Astrocyte of the spinal cord (primary cell): Measurements from ENCODE around the gene MMS19.

Source experiments
- DNase-seq: peaks from one replicate; pipeline ENCODE4 v3.0.0; 2011; ENCODE audit warnings: low read depth, low spot score
- H3K4me3 ChIP-seq: 2 replicates; pipeline ENCODE4 v1.5.1; 2011; ENCODE audit warnings: low read depth, mild to moderate bottlenecking, low read length, moderate library complexity
- in situ Hi-C: cut with HindIII; loops from 2 replicates; pipeline ENCODE4 v1.10.0; 2017; ENCODE audit warnings: low sequenced_read_pairs
- TF ChIP-seq, protein P1 (sequence below): IDR thresholded peaks from 2 replicates; pipeline ENCODE4 v1.5.1; 2012; ENCODE audit warnings: low read depth, mild to moderate bottlenecking, low read length, inconsistent platforms

Gene MMS19, protein sequence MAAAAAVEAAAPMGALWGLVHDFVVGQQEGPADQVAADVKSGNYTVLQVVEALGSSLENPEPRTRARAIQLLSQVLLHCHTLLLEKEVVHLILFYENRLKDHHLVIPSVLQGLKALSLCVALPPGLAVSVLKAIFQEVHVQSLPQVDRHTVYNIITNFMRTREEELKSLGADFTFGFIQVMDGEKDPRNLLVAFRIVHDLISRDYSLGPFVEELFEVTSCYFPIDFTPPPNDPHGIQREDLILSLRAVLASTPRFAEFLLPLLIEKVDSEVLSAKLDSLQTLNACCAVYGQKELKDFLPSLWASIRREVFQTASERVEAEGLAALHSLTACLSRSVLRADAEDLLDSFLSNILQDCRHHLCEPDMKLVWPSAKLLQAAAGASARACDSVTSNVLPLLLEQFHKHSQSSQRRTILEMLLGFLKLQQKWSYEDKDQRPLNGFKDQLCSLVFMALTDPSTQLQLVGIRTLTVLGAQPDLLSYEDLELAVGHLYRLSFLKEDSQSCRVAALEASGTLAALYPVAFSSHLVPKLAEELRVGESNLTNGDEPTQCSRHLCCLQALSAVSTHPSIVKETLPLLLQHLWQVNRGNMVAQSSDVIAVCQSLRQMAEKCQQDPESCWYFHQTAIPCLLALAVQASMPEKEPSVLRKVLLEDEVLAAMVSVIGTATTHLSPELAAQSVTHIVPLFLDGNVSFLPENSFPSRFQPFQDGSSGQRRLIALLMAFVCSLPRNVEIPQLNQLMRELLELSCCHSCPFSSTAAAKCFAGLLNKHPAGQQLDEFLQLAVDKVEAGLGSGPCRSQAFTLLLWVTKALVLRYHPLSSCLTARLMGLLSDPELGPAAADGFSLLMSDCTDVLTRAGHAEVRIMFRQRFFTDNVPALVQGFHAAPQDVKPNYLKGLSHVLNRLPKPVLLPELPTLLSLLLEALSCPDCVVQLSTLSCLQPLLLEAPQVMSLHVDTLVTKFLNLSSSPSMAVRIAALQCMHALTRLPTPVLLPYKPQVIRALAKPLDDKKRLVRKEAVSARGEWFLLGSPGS

DNA sequence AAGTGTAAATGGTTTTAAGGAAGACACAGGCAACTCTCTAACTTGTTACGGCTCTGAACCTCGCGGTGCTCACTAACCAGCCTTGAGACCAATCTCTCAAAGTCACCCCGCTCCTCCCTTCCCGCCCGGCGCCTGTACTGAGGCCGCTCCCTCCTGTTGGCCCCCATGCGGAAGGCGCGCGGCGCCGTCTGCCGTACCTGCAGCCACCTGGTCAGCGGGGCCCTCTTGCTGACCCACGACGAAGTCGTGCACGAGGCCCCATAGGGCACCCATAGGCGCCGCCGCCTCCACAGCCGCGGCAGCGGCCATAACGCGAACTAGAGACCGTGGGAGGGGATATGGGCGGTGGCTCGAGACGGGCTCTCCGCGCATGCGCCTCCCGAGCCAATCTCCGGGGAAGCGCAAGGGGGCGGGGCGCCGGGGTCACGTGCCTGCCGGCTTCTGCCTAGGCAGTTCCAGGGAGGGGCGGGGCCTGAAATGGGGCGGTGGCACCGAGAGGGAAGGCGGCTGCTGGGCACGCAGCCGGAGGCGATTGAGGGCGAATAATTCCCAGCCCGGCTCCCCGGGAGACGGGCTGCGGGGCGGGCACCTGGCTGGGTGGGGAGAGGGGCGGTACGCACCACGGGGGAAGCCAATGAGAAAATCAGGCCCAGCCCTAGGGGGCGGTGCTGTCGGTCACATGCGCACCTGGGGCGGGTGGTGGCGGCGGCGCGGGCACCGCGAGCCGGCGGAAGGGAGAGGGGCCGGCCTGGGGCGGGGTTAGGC lies at the start of gene MMS19:
Gene MMS19 (minus strand): TSS at position 347 of the 765 bp plus-strand sequence. CDS start 38 bp downstream, at position 309.
- DNase-seq = peak; percentile 99
- H3K4me3 ChIP-seq = peak within 1 kb of the TSS; percentile 98
- TF ChIP-seq, protein P1, sequence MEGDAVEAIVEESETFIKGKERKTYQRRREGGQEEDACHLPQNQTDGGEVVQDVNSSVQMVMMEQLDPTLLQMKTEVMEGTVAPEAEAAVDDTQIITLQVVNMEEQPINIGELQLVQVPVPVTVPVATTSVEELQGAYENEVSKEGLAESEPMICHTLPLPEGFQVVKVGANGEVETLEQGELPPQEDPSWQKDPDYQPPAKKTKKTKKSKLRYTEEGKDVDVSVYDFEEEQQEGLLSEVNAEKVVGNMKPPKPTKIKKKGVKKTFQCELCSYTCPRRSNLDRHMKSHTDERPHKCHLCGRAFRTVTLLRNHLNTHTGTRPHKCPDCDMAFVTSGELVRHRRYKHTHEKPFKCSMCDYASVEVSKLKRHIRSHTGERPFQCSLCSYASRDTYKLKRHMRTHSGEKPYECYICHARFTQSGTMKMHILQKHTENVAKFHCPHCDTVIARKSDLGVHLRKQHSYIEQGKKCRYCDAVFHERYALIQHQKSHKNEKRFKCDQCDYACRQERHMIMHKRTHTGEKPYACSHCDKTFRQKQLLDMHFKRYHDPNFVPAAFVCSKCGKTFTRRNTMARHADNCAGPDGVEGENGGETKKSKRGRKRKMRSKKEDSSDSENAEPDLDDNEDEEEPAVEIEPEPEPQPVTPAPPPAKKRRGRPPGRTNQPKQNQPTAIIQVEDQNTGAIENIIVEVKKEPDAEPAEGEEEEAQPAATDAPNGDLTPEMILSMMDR = no peak
- in situ Hi-C loops = no loop called here

DNA sequence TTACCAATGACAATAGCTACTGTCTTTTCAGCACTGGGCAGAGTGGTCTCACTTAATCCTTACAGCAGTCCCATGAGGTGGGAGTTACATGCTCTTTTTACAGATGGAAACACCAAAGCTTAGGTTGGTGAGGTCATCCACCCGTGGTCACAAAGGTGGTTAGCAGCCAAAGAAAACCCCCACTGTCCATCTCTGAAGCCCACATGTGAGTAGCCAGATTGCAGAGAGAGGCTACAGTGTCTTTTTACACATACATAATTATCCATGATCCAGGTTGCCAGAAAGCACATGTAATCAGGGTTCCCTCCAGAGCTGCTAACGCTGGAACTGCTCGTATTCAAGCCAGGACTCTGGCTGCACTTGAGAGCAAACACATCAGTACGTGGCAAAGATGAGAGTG lies 49.7 kb upstream of the MMS19 start:
- H3K4me3 ChIP-seq = no peak overlapping the region
- in situ Hi-C loops = no loop called here
- TF ChIP-seq, protein P1 = no peak
- peak; percentile 17 for DNase-seq

DNA sequence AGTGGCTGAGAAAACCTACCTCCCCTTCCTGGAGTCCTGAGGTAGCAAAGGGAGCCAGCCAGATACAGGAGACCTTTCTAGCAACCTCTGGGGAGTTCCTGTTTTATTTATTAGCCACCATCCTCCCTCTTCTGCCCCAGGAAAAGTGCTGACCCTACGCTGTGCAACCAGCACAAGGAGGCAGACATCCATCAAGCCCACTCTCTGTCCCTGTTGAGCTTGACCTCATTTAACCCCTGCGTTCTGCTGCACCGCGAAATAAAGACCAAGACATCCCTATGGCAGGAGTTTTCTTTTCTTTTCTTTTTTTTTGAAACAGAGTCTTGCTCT lies 49.0 kb upstream of the MMS19 start:
- in situ Hi-C loops = no loop called here
- H3K4me3 ChIP-seq = no peak overlapping the region
- DNase-seq = no peak
- TF ChIP-seq, protein P1 = no peak

DNA sequence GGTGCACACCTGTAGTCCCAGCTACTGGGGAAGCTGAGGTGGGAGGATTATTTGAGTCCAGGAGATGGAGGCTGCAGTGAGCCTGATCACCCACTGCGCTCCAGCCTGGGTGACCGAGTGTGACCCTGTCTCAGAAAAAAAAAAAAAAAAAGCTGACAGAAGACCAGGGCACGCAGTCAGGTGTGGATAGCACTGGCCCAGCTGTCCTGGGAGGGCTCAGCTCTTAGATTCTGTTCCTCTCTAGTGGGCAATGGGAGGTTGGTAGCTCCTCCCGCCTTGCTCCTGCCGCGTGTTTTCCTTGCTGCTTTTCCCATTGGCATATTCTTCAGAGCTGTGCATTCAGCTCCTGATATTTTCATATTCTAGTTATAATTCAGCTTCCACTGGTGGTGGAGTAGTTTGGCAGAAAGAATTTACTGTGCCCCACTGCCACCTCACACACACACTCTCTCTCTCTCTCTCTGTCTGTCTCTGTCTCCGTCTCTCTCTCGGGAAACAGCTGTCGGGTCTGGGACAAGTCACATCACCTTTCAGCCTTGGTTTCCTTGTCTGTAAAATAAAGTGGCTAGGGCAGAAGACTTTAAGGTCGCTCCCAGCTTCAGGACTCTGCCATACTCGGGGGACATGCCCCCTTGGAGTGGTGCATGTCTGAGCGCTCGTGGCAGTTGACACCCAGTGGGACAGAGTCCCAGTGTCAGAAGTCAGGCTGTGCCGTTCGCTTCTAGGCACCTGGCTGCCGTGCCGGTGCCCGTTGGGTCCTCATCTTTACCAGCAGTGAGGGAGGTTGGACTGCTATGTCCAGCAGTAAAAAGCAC lies 48.4 kb upstream of the MMS19 start:
- TF ChIP-seq, protein P1 = no peak
- no peak overlapping the region for H3K4me3 ChIP-seq
- in situ Hi-C loops = no loop called here
- DNase-seq = no peak

DNA sequence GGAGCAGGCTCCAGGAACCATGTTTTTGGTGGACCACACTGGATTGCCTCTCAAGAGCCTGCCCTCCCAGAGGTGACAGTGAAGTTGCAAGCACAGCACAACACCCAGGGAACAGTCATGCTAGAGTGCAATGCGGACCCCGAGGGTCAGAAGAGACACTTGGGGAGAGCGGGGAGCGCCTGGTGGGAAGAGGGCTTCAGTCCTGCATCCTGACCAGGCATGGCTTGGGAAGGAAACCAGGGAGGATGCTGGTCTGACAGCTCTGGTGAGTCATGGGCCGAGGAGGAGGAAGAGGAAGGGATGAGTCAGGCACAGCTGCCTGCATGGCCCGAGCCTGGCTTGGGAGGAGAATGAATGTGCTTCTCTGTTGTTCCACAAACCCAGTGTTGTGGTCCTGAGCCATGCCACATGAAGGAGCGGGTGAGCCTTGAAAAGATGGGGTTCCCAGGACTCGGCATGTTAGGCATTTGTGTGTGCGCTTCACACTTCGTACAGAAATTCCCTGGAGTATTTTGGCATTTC lies 44.9 kb upstream of the MMS19 start:
- peak; percentile 97 for DNase-seq
- in situ Hi-C loops = no loop called here
- TF ChIP-seq, protein P1 = no peak
- H3K4me3 ChIP-seq = no peak overlapping the region
